Tongue (tissue), 2 donors: ENCODE results near the gene ARHGEF4. TPM values are rescaled to one million over a fixed set of nuclear protein-coding genes. Genes with fewer than 3 reads are reported as not detected.
"Not testable (repeated sequence)": the region's sequence is repeated elsewhere in the genome, so short reads cannot be mapped to it uniquely, and the experiment has no call there.

Experiments used
- DNase-seq: peaks from one replicate; pipeline ENCODE4 v3.0.0-alpha.2; 2015
- total RNA-seq: library from RNA; depleted of rRNA; stranded (reverse); fragments of >200 nt; gene quantifications from one replicate; pipeline ENCODE4 v1.2.3, GENCODE V29; 2014

Gene ARHGEF4
- total RNA-seq, 1 donor from 2014 or later = 48.5 TPM

DNA sequence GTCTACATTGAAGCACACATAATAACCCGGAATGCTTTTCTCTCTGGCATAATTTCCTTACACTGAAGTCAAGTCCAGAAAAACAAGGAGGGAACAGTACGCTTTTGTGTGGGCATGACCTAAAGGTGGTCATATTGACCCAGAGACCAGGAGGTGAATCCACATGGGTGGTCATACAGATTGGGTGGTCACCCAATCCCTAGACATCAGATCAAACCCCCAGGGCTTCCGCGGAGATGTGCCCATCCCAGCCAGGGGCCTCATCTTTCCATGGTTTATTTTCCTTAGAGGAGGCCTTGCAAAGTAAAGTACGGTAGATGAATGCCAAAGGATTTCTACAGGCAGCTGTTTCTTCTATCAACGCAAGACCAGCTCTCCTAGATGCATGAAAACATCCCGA is 217.8 kb downstream of the ARHGEF4 start:
- no peak for DNase-seq

DNA sequence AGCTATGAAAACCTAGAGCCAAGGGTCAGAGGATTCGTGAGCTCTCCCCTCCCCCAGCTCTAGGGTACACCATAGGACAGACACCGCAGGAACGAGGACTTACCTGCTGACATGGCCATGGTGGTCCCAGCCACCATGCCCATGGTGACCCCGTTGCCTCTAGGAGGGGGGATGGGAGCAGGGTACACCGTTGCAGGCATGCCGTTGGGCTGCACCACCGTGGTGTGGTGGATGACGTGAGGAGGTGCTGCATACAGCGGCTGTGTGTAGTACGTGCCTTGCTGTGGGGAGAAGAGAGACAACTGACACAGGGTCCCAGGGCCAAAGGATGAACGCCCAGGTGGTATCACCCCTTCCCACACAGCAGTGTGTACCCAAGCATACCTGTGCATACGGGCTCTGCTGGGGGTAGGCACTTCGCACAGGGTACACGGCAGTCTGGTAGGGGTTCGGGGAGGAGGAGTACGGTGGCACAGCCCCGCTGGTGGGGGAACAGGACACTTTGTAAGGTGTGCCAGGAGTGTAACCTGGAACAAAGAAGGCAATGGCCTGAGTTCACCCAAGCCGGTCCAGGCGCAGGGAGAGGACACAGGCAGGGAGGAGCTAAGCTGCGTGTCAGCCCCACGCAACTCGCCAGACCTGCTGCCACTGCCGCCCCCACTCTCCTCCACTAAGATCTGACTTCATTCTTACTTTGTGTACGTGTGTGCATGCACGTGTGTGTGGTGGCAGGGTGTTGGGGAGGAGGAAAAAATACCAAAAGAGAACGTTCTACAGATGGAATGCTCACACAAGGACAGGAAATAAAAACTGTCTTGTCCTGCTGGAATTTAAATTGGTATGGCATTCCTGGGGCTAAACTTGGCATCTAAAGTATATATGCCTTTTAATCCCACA is 218.7 kb downstream of the ARHGEF4 start:
- no peak for DNase-seq

DNA sequence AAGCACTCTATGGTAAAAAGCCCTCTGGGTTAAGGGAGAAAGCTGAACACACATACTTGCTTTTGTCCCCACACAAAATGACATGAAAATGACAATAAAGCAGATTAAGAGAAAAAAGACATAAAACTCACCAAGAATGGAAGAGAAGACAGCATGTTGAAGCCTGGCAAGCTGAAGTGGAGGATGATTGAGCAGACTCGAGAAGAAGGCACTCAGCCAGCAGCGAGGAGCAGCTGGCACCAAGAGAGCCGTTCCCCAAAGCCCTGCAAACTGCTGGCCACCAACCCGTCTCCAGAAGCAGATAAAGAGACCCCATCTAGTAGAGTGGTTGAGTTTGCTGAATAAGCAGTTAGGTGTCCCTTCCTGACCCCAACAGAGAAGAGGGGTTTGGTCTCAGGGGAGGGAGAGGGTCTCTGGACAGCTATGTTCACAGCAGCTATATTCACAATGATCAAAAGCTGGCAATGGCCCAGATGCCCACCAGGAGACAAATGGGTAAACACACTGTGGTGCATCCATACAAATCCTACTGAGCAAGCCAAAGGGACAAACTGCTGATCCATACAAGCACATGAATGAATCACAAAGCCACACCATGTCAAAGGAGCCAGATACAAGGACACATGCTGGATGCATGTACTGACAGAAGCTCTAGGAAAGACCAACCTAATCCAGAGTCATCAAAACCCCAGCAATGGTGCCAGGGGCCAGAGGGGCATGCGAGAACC is 219.7 kb downstream of the ARHGEF4 start:
- DNase-seq = peak; percentile 73

DNA sequence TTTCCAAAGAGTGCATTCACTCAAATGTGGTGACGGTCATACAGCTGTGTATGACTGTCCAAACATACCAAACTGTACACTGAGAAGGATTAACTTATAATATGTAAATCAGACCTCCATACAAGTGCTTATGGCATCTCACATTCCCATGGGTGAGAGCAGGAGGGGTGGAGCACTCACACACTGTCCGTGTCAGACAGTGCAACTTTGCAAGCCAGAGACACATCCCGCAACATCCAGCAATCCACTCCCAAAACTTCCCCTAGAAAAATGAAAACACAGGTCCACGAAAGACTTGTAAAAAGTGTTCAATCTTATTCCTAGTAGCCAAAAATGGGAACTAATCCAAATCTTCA is 220.2 kb downstream of the ARHGEF4 start:
- no peak for DNase-seq

DNA sequence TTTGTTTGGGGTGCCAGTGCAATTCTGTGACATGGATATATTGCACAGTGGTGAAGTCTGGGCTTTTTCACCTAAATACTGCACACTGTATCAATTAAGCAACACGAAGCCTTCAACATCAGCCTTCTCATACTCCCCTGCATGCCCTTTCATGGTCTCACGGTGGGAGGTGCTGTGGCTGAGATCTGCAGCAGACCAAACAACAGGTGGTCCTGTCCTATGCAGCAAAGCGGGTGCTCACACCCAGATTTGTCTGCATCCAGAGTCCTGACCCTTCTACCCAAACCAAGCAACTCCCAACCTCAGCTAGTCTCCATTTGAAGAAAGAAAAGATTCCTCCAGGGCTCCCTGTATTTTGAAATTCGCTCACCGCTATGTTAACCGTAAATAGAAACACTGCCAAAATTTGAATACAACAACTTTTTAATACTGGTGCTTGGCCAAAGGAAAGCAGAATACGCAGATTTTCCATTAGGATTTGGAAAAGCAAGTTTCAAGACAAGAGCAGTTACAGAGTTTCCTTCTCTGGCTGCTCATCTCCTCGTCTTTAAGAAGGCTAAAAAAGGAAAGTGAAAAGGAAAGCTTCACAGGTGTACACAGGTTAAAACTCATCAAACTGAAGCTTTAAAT is 221.6 kb downstream of the ARHGEF4 start:
- peak; percentile 51 for DNase-seq

DNA sequence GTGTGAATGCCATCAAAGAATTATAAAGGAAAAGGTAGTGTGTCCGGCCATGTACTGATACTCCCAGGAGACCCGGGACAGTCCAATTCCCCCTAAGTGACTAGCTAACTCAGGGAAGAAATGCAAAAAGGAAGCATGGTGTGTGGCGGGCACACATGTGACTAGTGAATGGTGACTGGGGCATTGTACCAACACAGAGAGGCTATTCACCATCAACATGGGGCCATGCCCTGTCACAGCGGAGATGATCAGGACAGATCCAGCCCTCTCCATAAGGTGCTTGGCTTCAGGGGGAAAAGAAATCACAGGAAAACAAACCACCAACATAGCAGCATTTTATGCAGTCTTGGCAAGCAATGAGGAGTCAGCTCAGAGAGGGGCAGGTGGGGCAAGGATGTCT is 222.2 kb downstream of the ARHGEF4 start:
- no peak for DNase-seq

DNA sequence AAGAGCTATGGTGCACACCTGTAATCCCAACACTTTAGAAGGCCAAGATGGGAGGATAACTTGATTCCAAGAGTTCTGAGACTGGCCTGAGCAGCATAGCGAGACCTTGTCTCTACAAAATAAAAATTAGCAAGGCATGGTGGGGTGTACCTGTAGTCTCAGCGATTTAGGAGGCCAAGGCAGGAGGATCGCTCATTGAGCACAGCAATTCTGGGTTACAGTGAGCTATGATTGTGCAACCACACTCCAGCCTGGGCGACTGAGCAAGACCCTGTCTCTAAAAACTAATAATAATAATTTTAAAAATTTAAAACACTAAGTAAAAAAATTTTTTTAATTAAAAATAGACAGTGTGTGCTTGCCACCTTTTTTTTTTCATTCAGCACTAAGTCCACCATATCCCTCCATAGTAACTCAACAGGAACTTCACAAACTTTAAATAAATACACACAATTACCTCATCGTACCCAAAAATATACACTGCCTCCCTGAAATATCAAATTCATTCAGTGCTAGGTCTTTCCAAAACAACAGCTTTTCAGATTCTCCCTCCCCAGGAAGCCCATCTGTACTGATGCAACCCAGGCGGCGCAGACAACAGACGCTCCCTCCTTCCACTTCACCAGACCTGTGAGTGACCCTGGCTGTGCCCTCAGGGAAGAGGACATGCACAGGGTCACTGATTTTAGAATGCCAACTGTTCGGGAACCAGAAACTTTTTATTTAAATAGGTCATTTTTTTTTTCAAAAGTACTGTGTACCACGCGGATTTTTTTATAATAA is 227.0 kb downstream of the ARHGEF4 start:
- no peak for DNase-seq

DNA sequence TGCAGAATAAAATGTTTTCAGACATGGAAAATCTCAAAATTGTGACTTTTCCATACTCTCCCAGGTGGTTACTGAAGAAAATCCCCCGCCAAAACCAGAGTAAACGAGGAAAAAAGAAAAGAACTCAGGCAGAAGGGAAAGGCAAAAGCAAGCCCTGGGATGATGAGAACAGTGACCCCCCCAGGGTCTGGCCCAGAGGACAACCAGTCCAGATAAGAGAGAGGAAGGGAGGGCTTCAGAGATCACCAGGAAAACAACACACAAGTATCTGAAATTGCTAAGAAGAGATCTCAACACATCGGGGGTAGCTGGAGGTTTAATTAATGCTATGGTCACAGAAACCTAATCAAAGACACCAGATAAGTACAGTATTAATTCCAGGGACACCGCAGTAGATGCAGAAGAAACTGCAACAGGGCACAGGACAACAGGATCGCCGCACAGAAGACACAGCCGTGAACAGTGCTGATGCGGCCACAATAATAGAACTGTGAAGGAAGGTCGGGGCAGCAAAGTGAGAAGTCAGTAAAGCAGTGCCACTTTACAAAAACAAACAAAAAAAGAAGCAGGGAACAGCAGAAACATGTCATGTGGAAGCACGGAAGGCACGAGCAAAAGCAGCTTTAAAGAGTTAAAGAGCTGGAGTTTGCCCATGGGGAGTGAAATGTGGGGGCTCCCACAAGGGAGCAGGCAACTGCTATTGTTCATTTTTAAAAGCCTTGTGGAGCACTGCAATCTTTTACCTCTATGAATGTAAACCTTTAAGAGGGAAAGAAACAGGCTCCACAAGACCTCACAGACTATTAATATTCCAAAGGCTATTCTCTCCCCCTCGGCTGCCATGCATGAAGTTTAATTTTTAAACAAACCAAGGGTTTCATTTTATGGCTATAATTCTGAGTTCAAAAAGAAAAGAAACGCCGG is 228.1 kb downstream of the ARHGEF4 start:
- DNase-seq = no peak

DNA sequence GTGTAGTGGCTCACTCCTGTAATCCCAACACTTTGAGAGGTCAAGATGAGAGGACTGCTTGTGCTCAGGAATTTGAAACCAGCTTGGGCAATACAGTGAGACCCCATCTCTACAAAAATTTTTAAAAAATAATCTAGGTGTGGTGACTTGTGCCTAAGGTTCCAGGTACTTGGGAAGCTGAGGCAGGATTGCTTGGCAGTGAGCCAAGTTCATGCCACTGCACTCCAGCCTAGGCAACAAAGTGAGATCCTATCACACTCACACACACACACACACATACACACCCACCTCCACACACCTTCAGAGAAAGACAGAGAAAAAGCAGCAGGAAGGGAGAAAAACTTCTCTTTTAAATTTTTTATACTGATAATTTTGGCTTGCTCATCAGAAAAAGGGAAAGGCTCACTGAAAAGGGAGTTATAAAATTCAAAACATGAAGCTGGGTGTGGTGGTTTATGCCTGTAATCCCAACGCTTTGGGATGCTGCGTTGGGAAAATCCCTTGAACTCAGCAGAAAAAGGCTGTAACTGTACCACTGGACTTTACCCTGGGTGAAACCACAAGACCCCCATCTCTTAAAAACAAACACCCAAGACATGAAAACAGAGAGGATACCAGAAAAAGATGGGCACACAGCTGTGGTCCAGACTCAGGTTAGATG is 230.9 kb downstream of the ARHGEF4 start:
- no peak for DNase-seq

DNA sequence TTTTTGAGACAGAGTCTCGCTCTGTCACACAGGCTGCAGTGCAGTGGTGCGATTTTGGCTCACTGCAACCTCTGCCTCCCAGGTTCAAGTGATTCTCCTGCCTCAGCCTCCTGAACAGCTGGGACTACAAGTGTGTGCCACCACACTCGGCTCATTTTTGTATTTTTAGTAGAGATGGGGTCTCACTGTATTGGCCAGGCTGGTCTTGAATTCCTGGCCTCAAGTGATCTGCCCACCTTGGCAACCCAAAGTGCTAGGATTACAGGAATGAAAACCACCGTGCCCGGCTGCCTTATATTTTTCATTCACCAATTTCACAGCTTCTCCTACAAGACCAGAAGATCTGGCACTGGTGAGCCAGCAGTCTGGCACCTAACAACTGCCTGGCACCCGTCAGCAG is 231.5 kb downstream of the ARHGEF4 start:
- DNase-seq = not testable (repeated sequence)

DNA sequence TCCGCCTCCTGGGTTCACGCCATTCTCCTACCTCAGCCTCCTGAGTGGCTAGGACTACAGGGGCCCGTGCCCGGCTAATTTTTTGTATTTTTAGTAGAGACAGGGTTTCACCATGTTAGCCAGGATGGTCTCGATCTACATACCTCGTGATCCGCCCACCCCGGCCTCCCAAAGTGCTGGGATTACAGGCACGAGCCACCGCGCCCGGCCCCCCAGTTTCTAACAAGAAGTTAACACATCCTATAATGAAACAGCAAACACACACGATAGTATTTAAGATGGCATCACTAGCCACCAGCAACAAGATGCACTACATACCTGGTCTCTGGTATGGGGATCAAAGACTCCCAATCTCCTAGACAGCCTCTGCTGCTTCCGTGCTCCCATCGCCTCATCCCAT is 238.9 kb downstream of the ARHGEF4 start:
- DNase-seq = not testable (repeated sequence)

DNA sequence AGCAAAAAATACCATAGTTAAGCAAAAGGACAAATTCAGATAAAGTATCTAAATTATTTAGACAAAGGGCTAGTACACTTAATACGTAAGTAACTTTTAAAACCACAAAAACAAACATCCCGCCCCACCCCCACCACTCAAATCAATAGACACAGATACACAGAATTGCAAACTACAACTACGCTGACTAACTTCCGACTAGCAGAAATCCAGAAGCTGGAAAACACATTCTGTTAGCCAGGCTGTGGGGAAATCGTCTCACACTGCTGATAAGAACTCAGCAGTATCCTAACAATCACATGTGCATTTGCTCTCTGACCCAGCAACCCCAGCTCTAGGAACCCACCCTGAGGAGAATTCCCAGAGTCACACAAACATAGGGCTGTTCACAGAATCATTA is 240.0 kb downstream of the ARHGEF4 start:
- no peak for DNase-seq

DNA sequence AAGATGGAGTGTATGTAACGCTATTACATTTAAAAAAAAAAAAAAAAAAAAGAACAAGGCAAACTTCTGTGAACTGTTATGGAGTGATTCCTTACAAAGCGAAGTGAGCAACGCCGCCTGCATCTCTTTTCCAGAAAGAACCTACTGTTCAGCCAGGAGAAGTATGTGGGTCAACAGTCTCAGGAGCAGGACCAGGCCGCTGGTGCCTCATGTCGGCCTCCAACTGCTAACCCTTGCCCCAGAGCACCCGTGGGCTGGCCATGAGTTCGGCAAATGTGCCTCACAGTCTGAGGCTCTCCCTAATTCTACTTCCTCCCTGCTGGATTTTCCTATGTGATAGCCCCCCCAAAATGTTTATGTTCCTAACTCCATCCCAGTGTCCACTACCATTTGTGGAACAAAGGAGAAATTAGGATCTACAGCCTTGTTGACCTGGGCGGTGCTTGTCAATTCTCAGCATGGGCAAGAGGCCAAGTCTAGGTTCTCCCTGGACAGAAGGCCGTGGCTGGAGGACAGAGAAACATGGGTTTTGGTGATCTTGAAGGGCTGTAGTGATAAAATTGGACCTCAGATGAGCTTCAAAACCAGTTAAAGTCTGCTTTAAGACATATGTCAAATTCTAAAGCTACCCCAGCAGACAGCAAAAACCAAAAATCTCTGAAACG is 240.6 kb downstream of the ARHGEF4 start:
- no peak for DNase-seq

DNA sequence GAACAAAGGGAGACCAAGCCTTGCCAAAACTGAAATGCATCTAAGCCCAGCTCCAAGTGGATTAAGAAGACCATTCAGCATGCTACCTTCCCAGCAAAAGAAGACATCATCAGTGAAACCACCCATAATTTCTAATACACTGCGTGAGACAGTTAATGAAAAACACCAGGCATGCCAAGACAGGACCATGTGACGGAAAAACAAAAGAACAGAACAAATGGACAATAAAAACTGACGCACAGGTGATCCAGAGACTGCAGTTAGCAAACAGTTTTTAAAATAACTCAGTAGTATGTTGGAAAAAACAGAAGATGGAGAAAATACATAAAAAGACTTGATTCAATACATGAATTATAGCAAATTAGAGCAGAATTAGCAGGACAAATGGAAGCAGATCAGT is 241.3 kb downstream of the ARHGEF4 start:
- DNase-seq = no peak

DNA sequence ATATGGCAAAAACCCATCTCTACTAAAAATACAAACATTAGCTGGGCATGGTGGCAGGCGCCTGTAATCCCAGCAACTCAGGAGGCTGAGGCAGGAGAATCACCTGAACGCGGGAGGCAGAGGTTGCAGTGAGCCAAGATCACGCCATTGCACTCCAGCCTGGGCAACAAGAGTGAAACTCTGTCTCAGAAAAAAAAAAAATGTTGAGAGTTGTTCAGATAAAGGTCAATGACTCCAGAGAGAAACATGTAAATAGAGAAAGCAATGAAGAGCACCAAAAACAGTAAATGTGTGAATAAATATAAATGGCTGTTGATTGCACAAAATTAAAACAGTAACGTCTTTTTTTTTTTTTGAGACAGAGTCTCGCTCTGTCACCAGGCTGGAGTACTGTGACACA is 243.2 kb downstream of the ARHGEF4 start:
- not testable (repeated sequence) for DNase-seq

DNA sequence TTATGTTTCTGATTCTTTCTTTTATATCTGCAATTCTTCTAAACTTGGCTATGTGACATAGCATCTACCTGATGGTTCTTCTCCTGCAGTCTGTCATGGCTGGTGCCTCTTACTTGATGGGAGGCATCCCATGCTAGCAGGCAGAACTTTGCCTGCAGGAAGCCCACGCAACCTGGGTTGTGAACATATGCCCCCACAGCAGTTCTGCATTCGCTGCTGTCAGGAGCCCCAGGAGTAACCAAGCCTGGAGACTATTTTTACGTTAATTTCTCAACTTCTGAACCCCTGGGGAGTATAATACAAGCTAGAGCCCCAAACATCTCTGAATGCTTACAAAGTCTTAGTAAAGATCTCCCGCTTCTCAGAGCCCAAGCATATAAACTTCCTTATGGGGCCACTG is 244.5 kb downstream of the ARHGEF4 start:
- DNase-seq = no peak

DNA sequence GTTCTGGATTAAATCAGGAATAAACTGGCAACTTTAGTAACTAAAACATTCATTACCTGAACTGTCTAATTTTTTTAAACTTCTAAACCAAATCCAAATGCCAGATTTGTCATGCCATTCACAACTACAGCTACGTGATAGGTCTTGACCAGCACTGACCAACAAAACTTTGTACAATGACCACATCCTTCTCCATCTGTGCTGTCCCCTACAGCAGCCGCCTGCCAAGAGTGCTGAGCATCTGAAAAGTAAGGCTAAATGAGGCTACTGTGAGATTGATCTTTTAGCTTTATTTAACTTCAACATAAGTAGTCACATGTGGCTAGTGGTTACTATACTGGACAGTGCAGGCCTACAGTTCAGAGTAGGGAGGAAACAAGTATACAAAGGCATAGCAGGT is 248.9 kb downstream of the ARHGEF4 start:
- no peak for DNase-seq

DNA sequence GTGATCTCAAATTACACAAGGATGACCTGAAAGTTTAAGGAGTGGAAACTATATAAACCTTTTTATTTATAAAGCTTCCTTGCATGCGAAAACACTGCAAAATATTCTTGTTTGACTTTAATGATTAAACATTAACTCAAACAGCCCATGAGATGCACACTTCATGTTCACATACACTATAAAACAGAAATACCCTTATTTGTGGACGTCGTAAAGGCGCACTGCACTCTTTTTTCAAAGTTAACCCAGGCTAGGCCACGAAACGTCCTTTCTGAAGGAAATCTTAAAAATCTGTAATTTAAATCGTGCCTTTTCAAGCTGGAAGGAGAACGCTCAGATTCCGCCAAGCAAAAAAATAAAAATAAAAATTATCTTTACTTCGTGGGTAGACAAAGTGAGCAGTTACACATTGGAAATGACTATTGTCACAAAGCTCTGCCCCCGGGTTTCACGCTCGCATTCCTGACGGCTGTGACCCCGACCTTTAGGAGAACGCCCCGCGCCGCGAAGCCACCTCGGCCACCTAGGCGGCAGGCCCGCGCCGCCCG is 255.8 kb downstream of the ARHGEF4 start:
- DNase-seq = peak; percentile 26

DNA sequence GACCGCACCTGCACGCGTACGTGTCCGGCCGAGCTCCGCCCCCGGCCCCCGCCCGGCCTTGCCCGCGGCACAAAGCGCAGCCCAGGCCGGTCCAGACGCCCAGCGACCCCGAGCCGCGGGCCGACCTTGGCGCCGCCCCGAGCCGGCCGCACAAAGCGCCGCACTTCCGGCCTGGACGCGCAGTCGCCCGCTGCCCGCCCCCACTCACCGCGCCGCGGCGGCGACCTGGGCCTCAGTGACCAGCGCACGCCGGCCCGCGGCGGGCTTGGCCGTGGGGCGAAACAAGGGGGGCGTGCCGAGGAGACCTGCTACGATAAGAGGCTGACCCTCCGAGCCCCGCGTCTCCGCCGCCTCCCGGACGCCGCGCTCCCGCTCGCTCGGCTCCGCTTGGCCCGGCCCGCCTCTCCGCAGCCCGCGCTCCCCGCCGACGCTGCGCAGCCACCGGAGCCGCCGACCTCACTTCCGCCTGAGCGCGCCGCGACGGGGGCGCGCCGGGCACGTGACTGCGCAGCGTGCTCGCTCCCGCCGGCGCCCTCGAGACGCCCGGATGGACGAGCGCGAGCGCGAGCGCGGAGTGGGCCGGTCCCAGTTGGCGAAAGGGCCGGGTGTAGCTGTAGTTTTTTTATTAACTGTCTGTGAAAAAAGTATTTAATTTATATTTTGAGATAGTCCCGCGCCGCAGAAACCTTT is 256.4 kb downstream of the ARHGEF4 start, which contains the start of gene FAM168B:
TSS of gene FAM168B (minus strand) at position 455 of the 690 bp plus-strand sequence. CDS start 10,814 bp downstream, outside the sequence.
- DNase-seq = peak; percentile 96
